KOPT-K1 (cell line): ENCODE data around the gene IMP3.

Source experiments
- H3K27ac ChIP-seq: fragments of 200-600 bp; sonication (generic); 2 replicates; pipeline ENCODE4 v1.5.1; 2016; ENCODE audit warnings: antibody characterized with exemption, mild to moderate bottlenecking, low read depth, low read length; ENCODE audit not compliant: poor library complexity, severe bottlenecking
- H3K36me3 ChIP-seq: fragments of 200-600 bp; sonication (generic); 2 replicates; pipeline ENCODE4 v1.5.1; 2017; ENCODE audit warnings: antibody characterized with exemption, mild to moderate bottlenecking, low read length, moderate library complexity; ENCODE audit not compliant: insufficient read depth
- H3K9me3 ChIP-seq: fragments of 200-600 bp; sonication (generic); 2 replicates; pipeline ENCODE4 v1.5.1; 2017; ENCODE audit warnings: antibody characterized with exemption, low read length, mild to moderate bottlenecking; ENCODE audit not compliant: insufficient read depth, poor library complexity, severe bottlenecking

Gene IMP3

DNA sequence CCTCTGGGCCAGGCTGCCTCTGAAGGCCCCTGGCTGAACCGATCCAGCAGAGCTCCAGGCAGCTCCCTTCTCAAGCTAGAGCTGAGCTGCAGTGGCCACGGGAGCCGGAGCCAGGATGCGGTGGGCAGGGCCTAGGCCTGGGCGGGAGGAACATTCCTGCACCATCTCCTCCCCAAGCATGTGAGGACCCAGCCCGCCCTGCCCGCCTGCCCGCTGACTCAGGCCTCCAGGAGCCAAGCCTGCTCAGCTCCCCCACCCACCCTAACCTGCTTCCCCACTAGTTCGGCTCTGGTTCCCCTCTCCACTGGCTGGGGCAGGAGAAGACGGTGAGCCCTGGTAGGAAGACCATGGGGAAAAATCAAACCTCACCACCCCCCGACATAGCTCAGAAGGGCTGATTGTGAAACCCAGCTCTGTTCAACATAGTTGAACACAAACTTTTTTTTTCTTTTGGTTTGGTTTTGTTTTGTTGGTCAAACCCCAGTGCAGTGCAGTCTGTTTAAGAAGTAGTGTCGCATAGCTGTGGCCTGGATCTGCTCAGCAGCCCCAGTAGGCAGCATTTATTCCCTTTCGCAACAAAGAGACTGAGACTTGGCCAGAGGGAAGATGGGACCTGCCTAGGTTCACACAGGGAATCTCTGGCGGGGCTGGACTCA lies 21.2 kb upstream of the IMP3 start:
- Histone ChIP-seq H3K27ac (no peak overlapping the region), H3K9me3 (no peaks in the 10 kb centered on the region)

DNA sequence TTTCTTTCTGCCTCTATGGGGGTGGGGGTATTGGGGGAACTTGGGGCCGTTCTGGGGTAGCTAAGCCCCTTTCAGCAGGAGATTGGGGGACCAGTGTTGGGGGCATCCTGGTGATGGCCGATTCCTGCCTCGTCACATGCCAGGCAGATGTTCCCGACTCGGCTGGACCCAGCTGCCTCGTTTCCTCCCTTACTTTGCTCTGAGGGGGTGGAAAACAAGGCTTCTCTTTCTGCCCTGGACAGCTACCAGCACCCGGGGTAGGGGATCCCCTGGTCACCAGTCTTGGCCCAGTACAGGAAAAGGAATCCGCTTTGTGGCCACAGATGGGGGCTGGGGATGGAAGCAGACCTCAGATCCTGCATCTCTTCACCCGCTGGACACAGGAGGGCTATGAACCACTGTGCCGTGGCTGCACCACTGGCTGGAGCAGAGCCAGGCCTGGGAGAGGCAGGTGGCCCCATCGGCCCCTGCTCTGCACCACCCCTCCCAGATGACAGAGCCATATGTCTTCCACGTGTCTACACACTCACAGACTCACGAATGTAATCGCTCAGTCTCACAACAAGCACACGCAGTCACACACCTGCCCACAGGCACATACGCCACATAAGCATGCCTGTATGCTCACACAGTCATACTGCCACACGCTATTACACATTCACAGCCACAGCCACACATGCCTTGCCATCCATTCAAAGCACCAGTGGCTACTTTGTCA lies 20.1 kb upstream of the IMP3 start:
- Histone ChIP-seq H3K36me3 (no peaks in the 10 kb centered on the region), H3K27ac (no peak overlapping the region)

More for the DNA sequence above, 21.2 kb upstream of the IMP3 start:
- no peaks in the 10 kb centered on the region for H3K36me3 ChIP-seq

DNA sequence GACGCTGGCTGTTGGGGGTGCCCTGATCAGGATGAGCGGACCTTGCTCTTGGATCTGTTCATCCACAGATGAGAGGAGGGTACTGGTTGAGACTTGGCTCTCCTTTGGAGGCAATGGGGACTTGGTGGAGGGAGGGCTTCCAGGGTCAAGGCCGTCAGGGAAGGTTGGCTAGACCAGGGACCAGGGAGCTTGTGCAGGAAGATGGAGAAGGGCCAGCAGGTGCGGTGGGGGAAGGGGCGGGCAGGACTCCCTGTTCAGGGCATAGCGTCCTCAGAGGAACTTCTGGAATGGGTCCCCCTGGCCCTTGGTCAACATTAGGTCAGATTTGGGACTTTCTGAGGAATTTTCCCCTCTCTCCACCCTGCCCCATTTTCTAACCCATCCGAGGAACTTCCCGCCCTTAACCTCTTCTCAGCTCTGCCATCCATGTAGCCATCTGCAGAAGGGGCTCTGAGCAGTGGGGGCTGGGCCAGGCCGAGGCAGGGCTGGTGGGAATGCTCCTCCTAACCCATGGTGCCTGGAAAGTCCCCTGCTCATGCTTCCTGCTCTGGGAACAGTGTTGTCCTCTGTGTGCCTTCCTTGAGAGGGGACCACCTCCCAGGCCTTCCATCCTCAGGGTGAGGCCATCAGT lies 19.2 kb upstream of the IMP3 start:
- no peak overlapping the region for H3K27ac ChIP-seq
- no peaks in the 10 kb centered on the region for H3K36me3 ChIP-seq
- H3K9me3 ChIP-seq, result no peaks in the 10 kb centered on the region

More for the DNA sequence above, 20.1 kb upstream of the IMP3 start:
- no peaks in the 10 kb centered on the region for H3K9me3 ChIP-seq

DNA sequence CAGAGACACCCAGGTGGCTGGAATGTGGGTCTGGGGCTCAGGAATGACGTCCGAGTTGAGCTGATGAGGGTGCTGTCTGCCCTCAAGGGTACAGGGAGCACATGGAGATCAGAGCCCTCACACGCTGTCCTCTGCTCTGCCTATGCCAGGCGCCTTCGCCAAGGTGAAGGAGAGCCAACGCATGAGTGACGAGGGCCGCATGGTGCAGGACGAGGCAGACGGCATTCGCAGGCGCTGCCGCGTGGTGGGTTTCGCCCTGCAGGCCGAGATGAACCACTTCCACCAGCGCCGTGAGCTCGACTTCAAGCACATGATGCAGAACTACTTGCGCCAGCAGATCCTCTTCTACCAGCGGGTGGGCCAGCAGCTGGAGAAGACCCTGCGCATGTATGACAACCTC lies 16.8 kb upstream of the IMP3 start:
- no peaks in the 10 kb centered on the region for H3K36me3 ChIP-seq
- no peaks in the 10 kb centered on the region for H3K9me3 ChIP-seq
- H3K27ac ChIP-seq, result no peak overlapping the region

DNA sequence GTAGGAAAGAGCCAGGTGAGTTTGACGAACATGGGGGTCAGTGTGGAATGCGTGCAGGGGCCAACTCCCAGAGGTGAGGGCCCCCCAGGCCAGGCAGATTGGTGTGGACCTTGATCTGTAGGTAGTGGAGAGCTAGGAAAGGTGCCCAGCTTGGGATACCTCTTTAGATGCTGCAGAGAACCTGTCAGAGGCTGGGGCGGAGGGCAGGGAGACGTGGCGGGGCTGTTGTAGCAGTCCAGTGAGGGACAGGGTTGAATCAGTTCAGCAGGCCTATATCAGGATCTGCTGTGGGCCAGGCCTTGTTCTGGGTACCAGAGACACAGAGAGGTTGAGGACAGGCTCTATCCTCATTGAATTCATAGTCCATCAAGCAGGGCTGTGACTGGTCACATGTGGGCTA lies 16.3 kb upstream of the IMP3 start:
- no peak overlapping the region for H3K27ac ChIP-seq
- no peaks in the 10 kb centered on the region for H3K9me3 ChIP-seq
- H3K36me3 ChIP-seq, result no peaks in the 10 kb centered on the region

DNA sequence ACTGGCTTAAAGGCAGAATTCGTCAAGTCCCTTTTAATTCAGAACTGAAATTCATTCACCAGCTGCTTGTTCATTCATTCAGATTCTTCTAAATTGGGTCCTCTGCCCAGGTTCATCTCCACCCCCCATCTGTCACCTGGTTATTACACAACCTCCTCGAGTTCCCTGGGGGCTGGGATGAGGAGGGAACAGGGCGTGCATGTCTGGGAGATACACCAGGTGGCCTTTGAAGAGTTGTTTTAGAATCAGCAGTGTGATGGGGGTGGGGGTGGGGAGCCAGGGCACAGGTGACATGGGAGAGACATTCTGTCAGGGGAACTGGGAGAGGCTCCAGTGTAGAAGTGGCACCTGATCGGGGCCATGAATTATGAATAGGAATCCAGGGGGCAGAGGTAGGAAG lies 15.9 kb upstream of the IMP3 start:
- Histone ChIP-seq H3K27ac (no peak overlapping the region), H3K36me3 (no peaks in the 10 kb centered on the region), H3K9me3 (no peaks in the 10 kb centered on the region)

DNA sequence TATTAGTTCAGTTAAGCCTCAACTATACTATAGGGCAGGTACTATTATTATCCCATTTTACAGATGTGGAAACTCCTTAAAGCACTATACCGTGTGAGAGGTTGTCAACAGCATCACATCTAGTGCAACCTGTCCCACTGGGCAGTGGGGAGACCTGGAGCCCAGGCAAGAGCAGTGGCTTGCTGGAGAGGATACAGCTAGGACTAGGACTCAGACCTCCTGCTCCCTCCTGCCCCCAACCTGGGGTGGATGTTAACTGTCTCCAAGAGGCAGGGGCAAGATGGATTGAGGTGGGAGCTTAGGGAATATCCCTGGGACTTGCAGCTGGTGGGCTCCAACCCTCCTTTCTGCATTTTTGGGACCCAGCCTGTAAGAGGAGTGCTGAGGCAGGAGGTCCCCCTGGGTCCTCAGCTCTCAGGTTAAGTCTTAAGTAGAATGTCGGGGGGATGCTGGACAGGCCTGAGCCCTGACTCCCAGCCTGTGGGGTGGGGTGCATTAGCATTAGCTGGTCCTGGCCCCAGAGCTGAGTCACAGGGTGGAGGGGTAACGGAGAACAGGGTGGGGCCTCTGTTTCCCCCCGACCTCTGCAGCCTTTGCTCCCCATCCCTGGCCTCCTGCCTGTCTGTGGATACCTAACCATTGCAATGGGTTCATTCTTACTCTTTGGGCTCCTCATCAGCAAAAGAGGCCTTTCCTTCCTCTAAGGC lies 14.3 kb upstream of the IMP3 start:
- Histone ChIP-seq H3K27ac (no peak overlapping the region), H3K9me3 (no peaks in the 10 kb centered on the region), H3K36me3 (no peaks in the 10 kb centered on the region)

DNA sequence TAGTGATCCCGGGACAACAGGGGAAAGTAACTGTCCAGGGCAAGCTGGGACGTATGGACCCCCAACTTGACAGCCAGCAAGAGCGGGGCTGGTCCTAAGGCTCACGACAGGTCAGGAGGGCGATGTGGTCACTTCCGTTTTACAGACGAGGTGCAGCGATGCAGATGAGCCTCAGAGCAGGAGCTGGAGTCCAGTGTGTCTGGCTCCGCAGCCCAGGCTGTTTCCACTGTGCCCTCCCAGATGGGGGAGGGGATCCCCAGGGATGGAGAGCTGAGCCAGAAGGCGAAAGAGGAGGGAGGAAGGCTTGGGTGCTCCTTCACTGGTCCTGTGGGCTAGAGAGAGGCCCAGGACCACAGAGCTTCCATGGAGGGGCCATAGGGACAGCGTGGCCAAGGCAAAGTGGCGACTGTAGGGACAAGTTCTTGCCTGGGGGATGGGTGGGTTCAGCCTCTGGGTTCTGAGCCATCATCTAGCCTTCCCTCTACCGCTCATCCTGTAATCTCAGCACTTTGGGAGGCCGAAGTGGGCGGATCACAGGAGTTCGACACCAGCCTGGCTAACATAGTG lies 13.4 kb upstream of the IMP3 start:
- Histone ChIP-seq H3K9me3 (no peaks in the 10 kb centered on the region), H3K36me3 (no peaks in the 10 kb centered on the region), H3K27ac (no peak overlapping the region)

DNA sequence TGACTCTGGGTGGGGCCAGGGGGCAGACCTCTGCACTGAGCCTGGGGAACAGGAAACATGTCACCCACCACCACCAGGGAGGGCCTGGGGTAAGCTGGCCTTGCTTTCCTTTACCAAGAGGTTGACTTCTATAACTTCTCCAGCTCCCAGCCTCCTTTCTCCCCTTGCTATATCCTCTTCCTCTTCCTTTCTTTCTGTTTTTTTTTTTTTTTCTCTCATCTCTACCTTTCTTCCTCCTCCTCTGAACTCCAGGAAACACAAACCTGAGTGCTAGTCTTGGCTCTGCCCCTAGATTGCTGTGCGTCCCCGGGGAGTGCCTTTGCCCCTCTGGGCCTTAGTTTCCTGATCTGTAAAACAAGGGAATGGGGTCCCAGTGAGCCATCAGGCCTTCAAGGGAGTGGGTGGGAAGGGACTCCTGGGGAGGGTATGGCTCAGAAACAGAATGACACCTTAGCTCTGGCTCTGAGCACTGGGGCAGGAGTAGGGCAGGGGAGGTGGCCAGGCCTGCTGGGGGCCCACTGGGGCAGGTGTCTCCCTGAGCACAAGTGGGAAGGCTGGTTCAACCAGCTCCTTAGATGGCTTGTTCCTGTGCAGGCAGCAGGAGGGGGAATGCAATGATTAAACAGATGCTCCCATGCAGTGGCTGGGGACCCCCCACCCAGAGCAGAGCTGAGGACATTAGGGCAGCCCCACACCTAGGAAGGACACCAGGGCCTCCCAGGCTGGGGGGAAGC lies 12.0 kb upstream of the IMP3 start:
- Histone ChIP-seq H3K36me3 (no peaks in the 10 kb centered on the region), H3K9me3 (no peaks in the 10 kb centered on the region), H3K27ac (peak overlapping the region; percentile 51)

DNA sequence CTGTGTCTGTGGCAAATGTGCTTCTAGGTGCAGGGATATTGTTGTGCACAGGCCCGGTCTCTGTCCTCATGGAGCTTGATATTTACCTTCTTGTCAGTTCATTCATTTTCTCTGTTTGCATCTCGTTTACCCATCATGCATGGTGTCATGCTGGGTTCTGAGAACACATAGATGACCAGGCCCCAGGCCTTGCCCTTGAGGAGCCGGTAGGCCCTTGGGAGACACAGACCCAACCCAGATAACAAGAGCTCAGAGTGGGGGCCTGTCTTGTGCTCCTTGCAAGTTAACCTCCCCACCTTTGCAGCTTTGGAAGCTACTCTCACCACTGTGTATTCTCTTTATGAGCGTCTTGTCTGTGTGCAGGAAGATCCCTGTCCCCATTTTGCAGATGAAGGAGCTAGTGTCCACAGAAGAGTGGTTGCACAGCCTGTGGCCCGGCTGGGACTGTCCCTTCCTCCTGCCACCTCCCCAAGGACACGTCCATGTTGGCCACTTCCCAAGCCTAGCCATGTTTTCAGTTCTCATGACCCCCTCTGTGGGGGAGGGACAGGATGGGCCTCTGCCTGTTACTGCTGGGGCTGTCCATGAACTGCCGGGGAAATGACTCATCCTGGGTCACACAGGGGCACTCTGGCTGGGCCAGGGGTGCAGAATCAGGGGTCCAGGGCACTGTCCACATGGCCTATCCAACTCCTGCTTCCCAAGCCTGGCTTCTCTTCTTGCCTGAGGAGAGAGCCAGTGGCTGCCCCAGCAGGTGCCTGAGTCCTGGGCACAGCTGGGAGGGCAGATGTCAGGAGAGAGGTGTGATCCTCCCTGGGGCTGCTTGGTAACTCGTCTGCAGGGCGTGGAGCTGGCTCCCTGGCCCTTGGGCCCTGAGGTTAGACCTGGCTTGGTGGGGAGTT lies 11.1 kb upstream of the IMP3 start:
- no peaks in the 10 kb centered on the region for H3K36me3 ChIP-seq
- H3K9me3 ChIP-seq, result no peaks in the 10 kb centered on the region
- H3K27ac ChIP-seq, result peak overlapping the region; percentile 51

DNA sequence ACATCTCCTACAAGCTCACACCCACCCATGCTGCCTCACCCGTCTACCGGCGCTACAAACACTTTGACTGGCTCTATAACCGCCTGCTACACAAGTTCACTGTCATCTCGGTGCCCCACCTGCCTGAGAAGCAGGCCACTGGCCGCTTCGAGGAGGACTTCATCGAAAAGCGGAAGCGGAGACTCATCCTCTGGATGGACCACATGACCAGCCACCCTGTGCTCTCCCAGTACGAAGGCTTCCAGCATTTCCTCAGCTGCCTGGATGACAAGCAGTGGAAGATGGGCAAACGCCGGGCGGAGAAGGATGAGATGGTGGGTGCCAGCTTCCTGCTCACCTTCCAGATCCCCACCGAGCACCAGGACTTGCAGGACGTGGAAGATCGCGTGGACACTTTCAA lies 9.8 kb upstream of the IMP3 start:
- no peaks in the 10 kb centered on the region for H3K9me3 ChIP-seq
- no peak overlapping the region for H3K27ac ChIP-seq
- H3K36me3 ChIP-seq, result no peaks in the 10 kb centered on the region

DNA sequence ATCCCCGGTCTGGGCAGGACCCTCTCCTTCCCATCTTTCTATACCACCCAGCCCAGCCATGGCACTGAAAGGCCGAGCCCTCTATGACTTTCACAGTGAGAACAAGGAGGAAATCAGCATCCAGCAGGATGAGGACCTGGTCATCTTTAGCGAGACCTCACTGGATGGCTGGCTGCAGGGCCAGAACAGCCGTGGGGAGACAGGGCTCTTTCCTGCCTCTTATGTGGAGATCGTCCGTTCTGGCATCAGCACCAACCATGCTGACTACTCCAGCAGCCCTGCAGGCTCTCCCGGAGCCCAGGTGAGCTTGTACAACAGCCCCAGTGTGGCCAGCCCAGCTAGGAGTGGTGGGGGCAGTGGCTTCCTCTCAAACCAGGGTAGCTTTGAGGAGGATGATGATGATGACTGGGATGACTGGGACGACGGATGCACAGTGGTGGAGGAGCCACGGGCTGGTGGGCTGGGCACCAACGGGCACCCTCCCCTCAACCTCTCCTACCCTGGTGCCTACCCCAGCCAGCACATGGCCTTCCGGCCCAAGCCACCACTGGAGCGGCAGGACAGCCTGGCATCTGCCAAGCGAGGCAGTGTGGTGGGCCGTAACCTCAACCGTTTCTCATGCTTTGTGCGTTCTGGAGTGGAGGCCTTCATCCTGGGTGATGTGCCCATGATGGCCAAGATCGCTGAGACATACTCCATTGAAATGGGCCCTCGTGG lies 9.2 kb upstream of the IMP3 start:
- Histone ChIP-seq H3K36me3 (no peaks in the 10 kb centered on the region), H3K9me3 (no peaks in the 10 kb centered on the region), H3K27ac (no peak overlapping the region)
